Stomach (tissue), 9 donors: Measurements from ENCODE around the gene PITPNM1. TPM values are rescaled to one million over a fixed set of nuclear protein-coding genes. Genes with fewer than 3 reads are reported as not detected.

Source experiments
- DNase-seq, 2 donors: peaks; one replicate each; pipeline versions ENCODE4 v3.0.0 to v3.0.0-alpha.2; 2013 to 2019
- H3K27ac ChIP-seq, 5 donors: fragments of 200-600 bp in 4 of 5; sonication (generic) in 4 of 5; one replicate each; pipeline ENCODE4 v1.5.1; 2013 to 2019; ENCODE audit warnings: mild to moderate bottlenecking in 1 of 5, moderate library complexity in 1 of 5
- H3K27me3 ChIP-seq, 3 donors: fragments of 200-600 bp; sonication (generic); one replicate each; pipeline ENCODE4 v1.5.1; 2017 to 2019; ENCODE audit warnings: mixed run types in 1 of 3
- H3K36me3 ChIP-seq, 4 donors: fragments of 200-600 bp; sonication (generic); 1 replicate in 3 of 4; 2 replicates in 1 of 4; pipeline ENCODE4 v1.5.1; 2016 to 2019
- H3K4me1 ChIP-seq, 4 donors: fragments of 200-600 bp; sonication (generic); one replicate each; pipeline ENCODE4 v1.5.1; 2016 to 2019
- H3K4me3 ChIP-seq, 4 donors: fragments of 200-600 bp; sonication (generic) in 3 of 4; one replicate each; pipeline ENCODE4 v1.5.1; 2016 to 2019; ENCODE audit warnings: mild to moderate bottlenecking in 1 of 4
- H3K9me3 ChIP-seq, 4 donors: fragments of 200-600 bp; sonication (generic); one replicate each; pipeline ENCODE4 v1.5.1; 2016 to 2019
- EP300 ChIP-seq: sonication (generic); formaldehyde crosslinking; IDR thresholded peaks from one replicate; pipeline ENCODE4 v1.6.1; 2017; ENCODE audit warnings: antibody characterized with exemption
- POLR2A ChIP-seq, 4 donors: fragments of 450-650 bp; IDR thresholded peaks; one replicate each; pipeline ENCODE4 v1.6.1; 2016; ENCODE audit warnings: antibody characterized with exemption in 4 of 4, control low read depth in 2 of 4, mild to moderate bottlenecking in 1 of 4, moderate library complexity in 1 of 4
- POLR2AphosphoS5 ChIP-seq, 3 donors: sonication (generic); formaldehyde crosslinking; IDR thresholded peaks; one replicate each; pipeline ENCODE4 v1.6.1; 2016; ENCODE audit warnings: antibody characterized with exemption in 3 of 3
- WGBS, 5 donors: extraction: QIAGEN DNeasy Blood & Tissue Kit in 3 of 5; methylation state at CpG; one replicate each; pipeline versions ENCODE4 v1.1.5 to v1.1.7; 2013 to 2018; 5-methylcytosine and 5-hydroxymethylcytosine counted together
- intact Hi-C: fragments of 100-400 bp; cut with DNase I; formaldehyde crosslinking; loops from one replicate; pipeline ENCODE4 v1.15.1; 2023; ENCODE audit warnings: low total_unique reads
- polyA plus RNA-seq, 3 donors: library from polyadenylated mRNA; stranded (reverse); fragments of 200-250 nt; gene quantifications; one replicate each; pipeline ENCODE4 v1.2.3, GENCODE V29; 2013
- total RNA-seq, 5 donors: library from RNA; depleted of rRNA; stranded (reverse); fragments of >200 nt; gene quantifications; one replicate each; pipeline versions ENCODE4 v1.1.0 to v1.2.3, GENCODE V29; 2014 to 2016
- TF ChIP-seq, protein P1 (sequence below), 7 experiments: fragments of 450-650 bp in 4 of 7; fragments of 200-600 bp in 3 of 7; sonication (generic) in 3 of 7; IDR thresholded peaks; one replicate each; pipeline ENCODE4 v1.5.1; 2016 to 2019; ENCODE audit warnings: antibody characterized with exemption in 7 of 7, control low read depth in 2 of 7, mild to moderate bottlenecking in 1 of 7
- donor health status: healthy with polysubstance abuse.
- donor health status: Bipolar disorder and iron deficiency.
- donor health status: healthy.

The PITPNM1 gene
- total and polyA plus RNA-seq, 8 donors = 12.3 to 133 (median 21.1) TPM

GRCh38 chr11:67528376-67528775 lies 23.2 kb upstream of the PITPNM1 start:
- intact Hi-C loops = no loop called here
- Histone ChIP-seq H3K27ac (no peak overlapping the region), H3K4me1 (no peaks in the 10 kb centered on the region), H3K36me3 (no peaks in the 10 kb centered on the region), H3K9me3 (peaks cover 0 to 3% (median under 1%) of the 10 kb centered on the region in 4 donors), H3K4me3 (no peak overlapping the region), H3K27me3 (peaks cover 0 to 23% (median 0%) of the 10 kb centered on the region in 3 donors)
- TF ChIP-seq, protein P1, sequence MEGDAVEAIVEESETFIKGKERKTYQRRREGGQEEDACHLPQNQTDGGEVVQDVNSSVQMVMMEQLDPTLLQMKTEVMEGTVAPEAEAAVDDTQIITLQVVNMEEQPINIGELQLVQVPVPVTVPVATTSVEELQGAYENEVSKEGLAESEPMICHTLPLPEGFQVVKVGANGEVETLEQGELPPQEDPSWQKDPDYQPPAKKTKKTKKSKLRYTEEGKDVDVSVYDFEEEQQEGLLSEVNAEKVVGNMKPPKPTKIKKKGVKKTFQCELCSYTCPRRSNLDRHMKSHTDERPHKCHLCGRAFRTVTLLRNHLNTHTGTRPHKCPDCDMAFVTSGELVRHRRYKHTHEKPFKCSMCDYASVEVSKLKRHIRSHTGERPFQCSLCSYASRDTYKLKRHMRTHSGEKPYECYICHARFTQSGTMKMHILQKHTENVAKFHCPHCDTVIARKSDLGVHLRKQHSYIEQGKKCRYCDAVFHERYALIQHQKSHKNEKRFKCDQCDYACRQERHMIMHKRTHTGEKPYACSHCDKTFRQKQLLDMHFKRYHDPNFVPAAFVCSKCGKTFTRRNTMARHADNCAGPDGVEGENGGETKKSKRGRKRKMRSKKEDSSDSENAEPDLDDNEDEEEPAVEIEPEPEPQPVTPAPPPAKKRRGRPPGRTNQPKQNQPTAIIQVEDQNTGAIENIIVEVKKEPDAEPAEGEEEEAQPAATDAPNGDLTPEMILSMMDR (IDR thresholded peaks at IDR 0.05) = no peak
- TF ChIP-seq EP300 = no peak
- no peak for TF ChIP-seq POLR2AphosphoS5 (IDR thresholded peaks at IDR 0.05)
- no peak for TF ChIP-seq POLR2A (IDR thresholded peaks at IDR 0.05)
- 89 to 93% (median 92%) methylated on average over 4 of the region's 4 CpGs for WGBS, 5 donors
- DNase-seq = no peak

DNA sequence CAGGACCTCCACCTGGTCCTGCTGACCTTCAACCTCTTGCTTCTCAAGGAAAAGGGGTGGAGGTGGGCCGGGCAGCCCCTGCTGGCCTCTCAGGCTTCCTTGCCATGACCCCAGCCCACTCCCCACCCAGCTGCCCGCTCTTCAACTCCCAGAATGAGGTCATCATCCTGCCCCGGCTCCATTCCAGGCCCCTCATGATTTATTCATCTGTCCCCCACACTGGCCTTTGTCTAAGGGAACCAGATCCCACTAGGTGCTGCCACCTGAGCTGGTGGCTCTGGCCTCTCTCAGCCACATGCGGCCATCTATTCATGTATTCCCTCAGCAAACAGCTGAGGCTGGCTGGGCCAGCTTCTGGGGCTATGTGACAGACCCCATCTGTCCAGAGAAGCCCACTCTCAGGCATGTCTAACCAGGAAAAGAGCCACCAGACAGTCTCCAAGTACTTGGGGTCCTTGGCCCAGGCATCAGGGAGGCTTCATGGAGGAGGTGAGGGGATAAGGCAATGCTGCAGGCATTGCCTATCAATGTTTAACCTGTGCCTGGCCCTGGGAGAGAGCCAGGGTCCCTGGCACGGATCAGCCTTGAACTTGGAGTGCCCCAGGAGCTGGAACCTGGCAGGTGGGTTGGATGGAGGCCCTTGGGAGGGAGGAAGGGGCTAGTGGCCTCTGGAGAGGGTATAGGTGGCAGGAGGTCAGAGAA lies 20.3 kb upstream of the PITPNM1 start:
- Histone ChIP-seq H3K27ac (no peak overlapping the region), H3K4me3 (no peak overlapping the region), H3K9me3 (no peaks in the 10 kb centered on the region), H3K36me3 (no peaks in the 10 kb centered on the region), H3K27me3 (peaks cover 0 to 34% (median 0%) of the 10 kb centered on the region in 3 donors), H3K4me1 (no peaks in the 10 kb centered on the region)
- intact Hi-C loops = no loop called here
- DNase-seq = no peak
- no peak for TF ChIP-seq POLR2AphosphoS5 (IDR thresholded peaks at IDR 0.05)
- no peak for TF ChIP-seq EP300
- TF ChIP-seq, protein P1 (IDR thresholded peaks at IDR 0.05) = no peak
- no peak for TF ChIP-seq POLR2A (IDR thresholded peaks at IDR 0.05)
- 69 to 77% (median 74%) methylated on average over 5 of the region's 5 CpGs for WGBS, 5 donors

- peaks cover 0 to 34% (median 0%) of the 10 kb centered on the region in 3 donors for H3K27me3 ChIP-seq
- DNase-seq = no peak
- intact Hi-C loops = no loop called here
- TF ChIP-seq, protein P1 (IDR thresholded peaks at IDR 0.05) = no peak
- TF ChIP-seq POLR2AphosphoS5 (IDR thresholded peaks at IDR 0.05) (no peak), EP300 (no peak), POLR2A (IDR thresholded peaks at IDR 0.05) (no peak)
- WGBS, 5 donors = 87 to 93% (median 89%) methylated on average over 9 of the region's 9 CpGs
- H3K4me1 ChIP-seq = no peaks in the 10 kb centered on the region
- no peak overlapping the region for H3K4me3 ChIP-seq
- no peaks in the 10 kb centered on the region for H3K36me3 ChIP-seq
- H3K27ac ChIP-seq = no peak overlapping the region
- no peaks in the 10 kb centered on the region for H3K9me3 ChIP-seq
Observed at GRCh38 chr11:67524480-67524808, 19.3 kb upstream of the PITPNM1 start.

DNA sequence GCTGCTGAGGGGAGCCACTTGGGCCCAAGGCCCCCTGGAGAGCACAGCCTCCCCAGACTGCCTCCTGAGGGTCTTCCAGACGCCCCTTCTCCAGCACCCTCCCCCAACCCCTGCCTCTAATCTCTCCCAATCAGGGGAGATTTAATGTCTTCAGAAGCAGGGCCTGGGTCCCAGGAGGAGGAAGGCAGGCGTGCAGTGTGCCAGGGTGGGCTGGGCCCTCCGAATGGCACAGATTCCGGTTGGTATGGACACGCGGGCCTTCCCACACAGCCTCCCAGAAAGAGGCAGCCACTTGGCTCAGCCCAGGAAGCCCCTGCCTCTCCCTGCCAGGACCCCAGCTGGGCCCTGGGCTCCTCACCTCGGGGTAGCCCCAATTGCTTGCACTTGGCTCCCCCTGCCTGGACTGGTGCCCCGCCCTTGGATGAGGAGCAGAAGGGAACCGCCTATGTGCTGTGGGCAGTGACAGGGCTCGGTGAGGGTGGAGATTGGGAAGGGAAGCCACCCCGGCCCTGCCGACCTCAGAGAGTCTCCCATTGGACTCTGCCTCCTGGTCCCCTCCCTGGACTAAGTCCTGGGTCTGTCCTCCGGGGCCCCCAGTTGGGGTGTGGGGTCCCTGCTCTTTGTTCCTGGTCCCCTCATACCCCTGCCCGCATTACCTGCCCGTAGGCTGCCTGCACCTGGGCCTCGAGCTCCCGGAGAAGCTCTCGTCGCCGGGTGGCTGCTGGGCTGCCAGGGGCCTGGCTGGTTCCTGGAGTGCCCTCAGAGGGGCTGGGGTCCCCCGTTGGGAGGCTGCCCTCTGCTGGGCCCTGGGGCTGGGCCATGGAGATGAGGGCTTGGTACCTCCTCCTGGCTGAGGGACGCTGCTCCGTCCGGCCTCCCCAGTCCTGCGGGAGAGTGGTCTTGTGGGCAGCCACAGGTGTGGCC lies 18.7 kb upstream of the PITPNM1 start:
- Histone ChIP-seq H3K27ac (no peak overlapping the region), H3K36me3 (no peaks in the 10 kb centered on the region), H3K4me1 (no peaks in the 10 kb centered on the region), H3K9me3 (no peaks in the 10 kb centered on the region), H3K27me3 (peaks cover 0 to 32% (median 0%) of the 10 kb centered on the region in 3 donors), H3K4me3 (no peak overlapping the region)
- no peak for DNase-seq
- intact Hi-C loops = no loop called here
- WGBS, 5 donors = 76 to 83% (median 78%) methylated on average over 15 to 25 of the region's 25 CpGs
- no peak for TF ChIP-seq POLR2AphosphoS5 (IDR thresholded peaks at IDR 0.05)
- TF ChIP-seq, protein P1 (IDR thresholded peaks at IDR 0.05) = no peak
